Smooth muscle cell of bladder (primary cell): ENCODE results near the gene KRTAP4-4. TPM values are rescaled to one million over a fixed set of nuclear protein-coding genes. Genes with fewer than 3 reads are reported as not detected.

Experiments
- total RNA-seq: library from RNA; depleted of rRNA; stranded (reverse); fragments of >200 nt; gene quantifications from 2 replicates; pipeline ENCODE4 v1.2.3, GENCODE V29; 2014

The KRTAP4-4 gene
- not detected in 2 replicates for total RNA-seq

GRCh38 chr17:41160648-41161047 is at the start of gene KRTAP4-4:
TSS of gene KRTAP4-4 (minus strand) at chr17:41160748. CDS start at chr17:41160691, 57 bp downstream.

DNA sequence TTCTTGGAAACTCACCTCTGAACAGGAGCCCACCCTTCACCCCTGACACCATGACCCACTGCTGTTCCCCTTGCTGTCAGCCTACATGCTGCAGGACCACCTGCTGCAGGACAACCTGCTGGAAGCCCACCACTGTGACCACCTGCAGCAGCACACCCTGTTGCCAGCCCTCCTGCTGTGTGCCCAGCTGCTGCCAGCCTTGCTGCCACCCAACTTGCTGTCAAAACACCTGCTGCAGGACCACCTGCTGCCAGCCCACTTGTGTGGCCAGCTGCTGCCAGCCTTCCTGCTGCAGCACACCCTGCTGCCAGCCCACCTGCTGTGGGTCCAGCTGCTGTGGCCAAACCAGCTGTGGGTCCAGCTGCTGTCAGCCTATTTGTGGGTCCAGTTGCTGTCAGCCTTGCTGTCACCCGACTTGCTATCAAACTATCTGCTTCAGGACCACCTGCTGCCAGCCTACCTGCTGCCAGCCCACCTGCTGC is 29.3 kb upstream of the KRTAP4-4 start, which contains the start of gene KRTAP9-1:
TSS of gene KRTAP9-1 (plus strand) at position 51 of the 482 bp plus-strand sequence. CDS start at position 51, 0 bp downstream.

GRCh38 chr17:41184480-41184961 is 24.0 kb upstream of the KRTAP4-4 start, which contains the start of gene KRTAP4-1:
TSS of gene KRTAP4-1 (minus strand) at chr17:41184911. CDS start at chr17:41184854, 57 bp downstream.

GRCh38 chr17:41177727-41178271 is 17.3 kb upstream of the KRTAP4-4 start, which contains the start of gene KRTAP4-2:
TSS of gene KRTAP4-2 (minus strand) at chr17:41178221. CDS start at chr17:41178164, 57 bp downstream.

GRCh38 chr17:41168121-41168520 is 7.6 kb upstream of the KRTAP4-4 start, which contains the start of gene KRTAP4-3:
TSS of gene KRTAP4-3 (minus strand) at chr17:41168221. CDS start at chr17:41168172, 49 bp downstream.

DNA sequence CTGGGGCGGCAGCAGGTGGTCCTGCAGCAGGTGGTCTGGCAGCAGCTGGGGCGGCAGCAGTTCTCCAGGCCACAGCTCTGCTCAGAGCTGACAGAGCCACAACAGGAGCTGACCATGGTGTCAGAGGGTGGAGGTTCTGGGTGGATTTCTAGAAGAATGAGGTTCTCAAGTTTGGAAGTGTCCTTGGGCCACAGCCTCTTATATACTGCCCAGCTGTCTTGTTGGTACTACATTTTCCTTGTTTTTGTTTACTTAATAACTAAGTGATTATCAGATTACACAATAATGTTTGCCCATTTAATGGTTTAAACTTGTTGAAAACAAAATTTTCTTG is 10.9 kb downstream of the KRTAP4-4 start, which contains the start of gene KRTAP4-5:
TSS of gene KRTAP4-5 (minus strand) at position 174 of the 334 bp plus-strand sequence. CDS start at position 116, 58 bp downstream.

GRCh38 chr17:41140360-41141131 is 20.0 kb downstream of the KRTAP4-4 start, which contains the start of gene KRTAP4-6:
TSS of gene KRTAP4-6 (minus strand) at chr17:41140544. CDS start at chr17:41140487, 57 bp downstream.

GRCh38 chr17:41123991-41124371 is 36.6 kb downstream of the KRTAP4-4 start, which contains the start of gene KRTAP4-12:
TSS of gene KRTAP4-12 (minus strand) at chr17:41124182. CDS start at chr17:41124122, 60 bp downstream.

GRCh38 chr17:41117846-41118386 is 42.6 kb downstream of the KRTAP4-4 start, which contains the start of gene KRTAP4-11:
TSS of gene KRTAP4-11 (minus strand) at chr17:41118373. CDS start at chr17:41118315, 58 bp downstream.

Other genes starting within 250 kb of the KRTAP4-4 start
- under 0.01 and 0.46 TPM in 2 replicates for gene KRT23, start 223.1 kb downstream of the KRTAP4-4 start, total RNA-seq
- gene KRT39, start 193.8 kb downstream of the KRTAP4-4 start, total RNA-seq = not detected in 2 replicates
- gene KRT40, start 176.4 kb downstream of the KRTAP4-4 start, total RNA-seq = not detected in 2 replicates
- not detected in 2 replicates for gene KRTAP3-3, start 166.6 kb downstream of the KRTAP4-4 start, total RNA-seq
- gene KRTAP3-2, start 160.8 kb downstream of the KRTAP4-4 start, total RNA-seq = not detected in 2 replicates
- gene KRTAP3-1, start 151.6 kb downstream of the KRTAP4-4 start, total RNA-seq = not detected in 2 replicates
- gene KRTAP1-5, start 133.5 kb downstream of the KRTAP4-4 start, total RNA-seq = 0.57 and 0.83 TPM in 2 replicates
- not detected in 2 replicates for gene KRTAP1-4, start 130.6 kb downstream of the KRTAP4-4 start, total RNA-seq
- not detected in 2 replicates for gene KRTAP1-3, start 125.9 kb downstream of the KRTAP4-4 start, total RNA-seq
- gene KRTAP1-1, start 119.3 kb downstream of the KRTAP4-4 start, total RNA-seq = not detected in 2 replicates
- gene KRTAP2-1, start 113.4 kb downstream of the KRTAP4-4 start, total RNA-seq = not detected in 2 replicates
- not detected in 2 replicates for gene KRTAP2-2, start 105.5 kb downstream of the KRTAP4-4 start, total RNA-seq
- gene KRTAP2-3, start 100.6 kb downstream of the KRTAP4-4 start, total RNA-seq = not detected in 2 replicates
- gene KRTAP2-4, start 94.9 kb downstream of the KRTAP4-4 start, total RNA-seq = not detected in 2 replicates
- gene KRTAP4-7, start 76.6 kb downstream of the KRTAP4-4 start, total RNA-seq = not detected in 2 replicates
- gene KRTAP4-8, start 62.6 kb downstream of the KRTAP4-4 start, total RNA-seq = not detected in 2 replicates
- not detected in 2 replicates for gene KRTAP4-16, start 58.5 kb downstream of the KRTAP4-4 start, total RNA-seq
- gene KRTAP4-9, start 55.4 kb downstream of the KRTAP4-4 start, total RNA-seq = not detected in 2 replicates
- not detected in 2 replicates for gene KRTAP4-11, start 42.4 kb downstream of the KRTAP4-4 start, total RNA-seq
- not detected in 2 replicates for gene KRTAP4-12, start 36.6 kb downstream of the KRTAP4-4 start, total RNA-seq
- not detected in 2 replicates for gene KRTAP4-6, start 20.2 kb downstream of the KRTAP4-4 start, total RNA-seq
- gene KRTAP4-5, start 10.9 kb downstream of the KRTAP4-4 start, total RNA-seq = not detected in 2 replicates
- gene KRTAP4-3, start 7.5 kb upstream of the KRTAP4-4 start, total RNA-seq = not detected in 2 replicates
- not detected in 2 replicates for gene KRTAP4-2, start 17.5 kb upstream of the KRTAP4-4 start, total RNA-seq
- gene KRTAP4-1, start 24.2 kb upstream of the KRTAP4-4 start, total RNA-seq = not detected in 2 replicates
- not detected in 2 replicates for gene KRTAP9-1, start 29.1 kb upstream of the KRTAP4-4 start, total RNA-seq
- gene KRTAP9-2, start 65.9 kb upstream of the KRTAP4-4 start, total RNA-seq = not detected in 2 replicates
- not detected in 2 replicates for gene KRTAP9-3, start 71.7 kb upstream of the KRTAP4-4 start, total RNA-seq
- gene KRTAP9-8, start 77.3 kb upstream of the KRTAP4-4 start, total RNA-seq = not detected in 2 replicates
- gene KRTAP9-4, start 88.9 kb upstream of the KRTAP4-4 start, total RNA-seq = not detected in 2 replicates
- gene KRTAP9-9, start 94.6 kb upstream of the KRTAP4-4 start, total RNA-seq = not detected in 2 replicates
- not detected in 2 replicates for gene KRTAP9-6, start 104.6 kb upstream of the KRTAP4-4 start, total RNA-seq
- gene KRTAP9-7, start 115.0 kb upstream of the KRTAP4-4 start, total RNA-seq = not detected in 2 replicates
- not detected in 2 replicates for gene KRTAP29-1, start 142.1 kb upstream of the KRTAP4-4 start, total RNA-seq
- not detected in 2 replicates for gene KRTAP16-1, start 148.6 kb upstream of the KRTAP4-4 start, total RNA-seq
- not detected in 2 replicates for gene KRTAP17-1, start 155.0 kb upstream of the KRTAP4-4 start, total RNA-seq
- not detected in 2 replicates for gene KRT33A, start 190.1 kb upstream of the KRTAP4-4 start, total RNA-seq
- gene KRT33B, start 209.1 kb upstream of the KRTAP4-4 start, total RNA-seq = 0.14 and 0.18 TPM in 2 replicates
- 1.00 and 1.3 TPM in 2 replicates for gene KRT34, start 221.6 kb upstream of the KRTAP4-4 start, total RNA-seq
- gene KRT31, start 236.9 kb upstream of the KRTAP4-4 start, total RNA-seq = not detected in 2 replicates